GM11168 (cell line): ENCODE measurements around the gene PADI1.

Experiments
- in situ Hi-C: fragments of 300-500 bp; cut with MboI; formaldehyde crosslinking; loops from one replicate; pipeline ENCODE4 v1.12.0; 2022; ENCODE audit warnings: low sequenced_read_pairs; ENCODE audit not compliant: unreplicated experiment

PADI1 gene, protein sequence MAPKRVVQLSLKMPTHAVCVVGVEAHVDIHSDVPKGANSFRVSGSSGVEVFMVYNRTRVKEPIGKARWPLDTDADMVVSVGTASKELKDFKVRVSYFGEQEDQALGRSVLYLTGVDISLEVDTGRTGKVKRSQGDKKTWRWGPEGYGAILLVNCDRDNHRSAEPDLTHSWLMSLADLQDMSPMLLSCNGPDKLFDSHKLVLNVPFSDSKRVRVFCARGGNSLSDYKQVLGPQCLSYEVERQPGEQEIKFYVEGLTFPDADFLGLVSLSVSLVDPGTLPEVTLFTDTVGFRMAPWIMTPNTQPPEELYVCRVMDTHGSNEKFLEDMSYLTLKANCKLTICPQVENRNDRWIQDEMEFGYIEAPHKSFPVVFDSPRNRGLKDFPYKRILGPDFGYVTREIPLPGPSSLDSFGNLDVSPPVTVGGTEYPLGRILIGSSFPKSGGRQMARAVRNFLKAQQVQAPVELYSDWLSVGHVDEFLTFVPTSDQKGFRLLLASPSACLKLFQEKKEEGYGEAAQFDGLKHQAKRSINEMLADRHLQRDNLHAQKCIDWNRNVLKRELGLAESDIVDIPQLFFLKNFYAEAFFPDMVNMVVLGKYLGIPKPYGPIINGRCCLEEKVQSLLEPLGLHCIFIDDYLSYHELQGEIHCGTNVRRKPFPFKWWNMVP

DNA sequence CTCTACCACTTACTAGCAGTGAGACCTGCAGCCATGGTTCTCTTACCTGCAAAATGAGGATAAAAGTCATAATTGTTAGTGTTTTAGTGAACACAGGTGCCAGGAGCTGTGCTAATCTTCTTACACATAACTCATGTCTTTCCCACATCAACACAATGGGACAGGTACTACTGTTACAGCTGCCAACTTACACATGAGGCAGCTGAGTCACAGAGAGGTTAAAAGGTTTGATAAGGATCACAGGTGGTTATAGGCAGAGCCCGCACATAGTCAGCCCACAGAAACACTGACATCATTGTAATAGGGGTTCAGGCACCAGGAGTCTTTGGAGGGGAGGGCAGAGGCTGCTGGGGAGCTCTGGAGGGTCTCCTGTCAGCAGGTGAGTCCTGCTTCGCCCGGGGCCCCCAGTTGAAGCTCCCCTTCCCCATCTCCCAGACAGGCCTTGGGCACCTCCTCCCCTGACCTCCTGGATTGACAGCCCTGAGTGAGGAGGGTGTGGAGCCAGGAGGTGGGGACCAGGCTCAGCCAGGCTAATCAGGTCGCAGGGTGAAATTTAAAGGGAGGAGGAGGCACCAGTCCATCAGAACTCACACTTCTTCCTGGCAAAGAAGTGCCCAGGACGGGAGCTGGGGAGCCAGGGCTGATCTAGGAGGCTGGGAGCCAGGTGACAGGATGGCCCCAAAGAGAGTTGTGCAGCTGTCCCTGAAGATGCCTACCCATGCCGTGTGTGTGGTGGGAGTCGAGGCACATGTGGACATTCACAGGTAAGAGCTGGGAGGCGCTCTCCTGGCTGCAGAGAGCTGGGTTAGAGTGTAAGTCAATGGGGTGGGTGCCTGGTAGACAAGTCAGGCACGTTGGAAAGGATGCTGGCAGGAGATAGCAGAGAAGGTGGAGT is at the start of gene PADI1:
Gene PADI1 (plus strand): TSS at position 583 of the 895 bp plus-strand sequence. CDS start 90 bp downstream, at position 673.
- in situ Hi-C loops, result no loop called here

DNA sequence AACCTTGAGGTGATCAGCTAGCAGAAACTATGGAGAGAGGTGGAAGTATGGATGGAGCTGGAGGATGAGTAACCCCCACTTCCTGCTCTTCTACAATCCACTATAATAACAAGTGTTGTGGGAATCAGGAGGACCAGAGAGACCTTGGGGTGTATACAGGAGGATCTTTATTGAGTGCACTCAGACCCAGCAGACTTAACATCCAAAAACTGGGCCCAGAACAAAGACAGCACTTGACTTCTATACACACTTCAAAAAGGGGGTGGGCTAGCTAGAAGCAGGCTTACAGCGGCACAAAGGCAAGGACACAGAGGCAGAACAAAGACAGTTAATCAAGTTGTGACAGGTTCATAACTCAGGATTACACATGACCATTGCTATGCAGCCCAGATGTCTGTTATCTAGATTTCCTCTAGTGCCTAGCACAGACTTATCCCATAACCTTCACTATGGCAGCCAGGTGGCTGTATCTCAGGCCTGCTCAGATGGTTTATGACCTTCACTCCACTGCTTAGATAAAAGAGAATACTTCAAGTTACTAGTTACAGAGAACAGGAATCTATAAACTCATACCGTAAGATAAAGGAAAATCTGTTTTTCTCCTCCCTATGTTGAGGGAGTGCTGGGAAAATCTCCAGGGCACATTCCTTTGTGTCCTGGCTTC is 49.5 kb upstream of the PADI1 start:
- in situ Hi-C loops, result no loop called here

DNA sequence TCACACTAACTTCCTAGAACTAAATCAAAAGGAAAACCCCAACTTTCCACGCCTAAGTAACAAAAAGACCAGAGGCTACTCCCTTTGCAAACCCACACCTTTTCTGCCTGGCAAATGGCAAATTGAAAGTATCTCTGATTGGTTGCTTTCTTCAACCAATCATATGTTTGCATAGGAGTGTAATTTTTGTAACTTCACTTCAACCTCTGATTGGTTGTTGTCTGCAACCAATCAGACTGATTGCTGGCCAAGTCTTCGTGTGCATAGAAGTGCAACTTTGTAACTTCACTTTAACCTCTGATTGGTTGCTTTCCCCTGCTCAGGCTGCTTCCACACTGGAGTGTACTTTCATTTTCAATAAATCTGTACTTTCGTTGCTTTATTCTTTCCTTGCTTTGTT is 48.8 kb upstream of the PADI1 start:
- in situ Hi-C loops, result no loop called here

DNA sequence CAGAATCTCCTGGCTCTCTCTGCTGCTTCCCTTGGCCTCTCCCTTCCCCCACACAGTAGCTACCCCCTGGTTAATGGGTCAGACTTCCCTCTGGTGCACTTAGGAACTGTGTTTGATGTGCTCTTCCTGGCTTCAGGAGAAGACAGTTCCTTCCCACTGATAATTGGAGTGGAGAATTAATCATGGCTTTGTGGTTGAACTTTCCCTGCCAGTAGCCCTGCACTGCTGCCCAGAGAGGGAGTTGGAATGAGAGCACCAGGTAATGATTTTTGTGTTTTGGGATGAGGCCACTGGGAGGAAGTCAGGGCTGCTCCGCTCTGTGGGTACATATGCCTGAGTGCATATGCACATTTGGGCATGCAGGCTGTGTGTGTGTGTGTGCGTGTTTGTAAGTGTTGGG is 46.0 kb upstream of the PADI1 start:
- in situ Hi-C loops, result no loop called here

DNA sequence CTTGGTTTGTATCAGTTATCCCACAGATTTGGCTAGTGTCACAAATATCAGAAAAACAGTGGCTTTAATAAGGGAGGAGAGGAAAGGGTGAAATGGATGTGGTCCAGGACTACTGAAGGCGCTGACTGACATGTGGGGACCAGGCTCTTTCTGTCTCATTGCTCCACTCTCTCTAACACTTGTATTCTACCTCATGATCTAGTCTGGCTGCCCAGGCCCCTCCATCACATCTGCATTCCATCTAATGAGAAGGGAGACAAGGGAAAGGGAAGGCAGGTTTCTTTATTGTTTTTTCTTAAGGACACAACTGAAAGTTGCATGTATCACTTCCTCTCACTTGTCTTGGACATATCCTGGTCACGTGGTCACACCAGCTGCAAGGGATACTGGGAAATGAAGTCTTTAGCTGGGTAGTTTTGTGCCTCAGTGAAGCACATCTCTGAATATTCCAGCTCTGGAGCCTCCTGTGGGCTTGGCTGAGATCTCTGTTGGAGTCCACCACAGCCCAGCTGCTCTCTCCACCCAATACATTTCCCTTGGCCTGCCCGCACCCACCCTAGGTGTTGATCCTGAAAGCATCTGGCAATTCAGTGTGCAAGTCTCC is 43.7 kb upstream of the PADI1 start:
- in situ Hi-C loops, result no loop called here

DNA sequence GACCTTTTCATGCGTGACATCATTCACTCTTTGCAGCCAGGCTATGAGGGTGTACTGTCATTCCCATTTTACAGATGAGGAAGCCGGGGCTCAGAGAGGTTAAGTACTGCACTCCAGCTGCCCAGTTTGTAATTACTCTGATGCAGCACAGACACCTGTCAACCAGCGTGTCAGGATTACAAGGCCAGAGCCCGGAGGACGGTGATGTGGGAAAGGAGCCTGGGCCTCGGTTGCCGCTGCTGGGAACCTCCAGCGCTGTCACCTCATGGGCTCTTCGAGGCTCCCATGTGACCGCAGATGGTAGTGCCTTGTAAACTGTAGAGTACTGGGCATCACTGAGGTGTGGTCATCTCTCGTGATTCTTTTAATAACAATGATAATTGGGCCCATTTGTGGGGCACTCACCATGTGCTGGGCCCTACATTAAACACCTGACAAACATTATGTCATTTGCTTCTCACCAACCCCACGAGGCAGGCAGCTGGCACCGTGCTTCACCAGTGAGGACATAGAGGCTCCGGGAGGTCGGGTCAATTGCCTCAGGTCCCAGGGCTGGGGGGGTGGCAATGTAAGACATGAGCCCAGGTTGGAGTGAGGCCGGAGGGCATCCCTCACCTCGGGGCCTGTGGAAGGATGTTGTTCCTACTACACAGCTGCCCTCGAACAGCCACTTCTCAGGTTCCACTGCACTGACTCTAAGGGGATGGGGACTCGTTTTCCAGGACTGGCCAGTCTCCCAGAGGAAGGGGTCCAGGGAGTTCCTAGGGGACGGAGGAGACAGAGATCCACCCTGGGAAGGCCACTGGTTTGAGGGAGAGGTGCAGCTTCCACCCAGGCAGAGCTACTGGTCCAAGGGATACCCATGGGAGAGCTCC is 42.8 kb upstream of the PADI1 start:
- in situ Hi-C loops, result no loop called here

DNA sequence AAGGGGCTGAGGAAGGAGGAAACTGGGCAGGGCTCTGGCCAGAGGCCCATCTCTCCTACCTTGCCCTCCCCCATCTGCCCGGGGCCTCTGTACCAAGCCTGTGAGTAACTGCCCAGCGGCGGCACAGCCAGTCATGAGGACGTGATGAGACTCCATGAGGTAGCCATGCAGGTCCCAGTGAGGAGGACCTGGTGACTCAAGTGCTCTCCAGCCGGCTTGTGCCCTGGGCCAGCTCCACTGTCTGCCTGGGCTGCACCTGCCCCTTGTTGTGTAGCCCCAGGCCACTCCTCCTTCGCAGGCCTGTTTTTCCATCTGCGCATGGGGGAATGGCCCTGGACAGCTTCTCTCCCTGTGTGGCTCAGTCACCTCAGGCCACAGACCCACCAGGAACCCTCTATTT is 42.0 kb upstream of the PADI1 start:
- in situ Hi-C loops, result no loop called here

DNA sequence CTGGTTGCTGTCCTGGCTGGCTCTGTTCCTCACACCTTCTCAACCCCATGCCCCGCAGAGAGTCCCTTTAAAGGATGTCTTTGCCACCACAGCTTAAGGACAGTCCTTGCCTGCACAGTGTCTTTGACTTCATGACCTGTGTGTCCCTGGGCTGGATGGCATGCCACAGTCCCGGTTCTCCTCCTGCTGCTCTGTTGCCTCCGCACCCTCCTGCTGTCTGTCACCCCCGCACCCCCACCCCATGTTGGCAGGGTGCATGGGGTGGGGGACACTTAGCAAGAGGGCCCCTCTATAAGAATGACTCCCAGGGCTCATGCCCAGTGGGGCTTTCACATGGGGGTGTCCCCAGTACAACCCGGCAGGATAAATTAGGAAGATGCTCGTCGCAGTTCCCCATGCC is 41.6 kb upstream of the PADI1 start:
- in situ Hi-C loops, result no loop called here

DNA sequence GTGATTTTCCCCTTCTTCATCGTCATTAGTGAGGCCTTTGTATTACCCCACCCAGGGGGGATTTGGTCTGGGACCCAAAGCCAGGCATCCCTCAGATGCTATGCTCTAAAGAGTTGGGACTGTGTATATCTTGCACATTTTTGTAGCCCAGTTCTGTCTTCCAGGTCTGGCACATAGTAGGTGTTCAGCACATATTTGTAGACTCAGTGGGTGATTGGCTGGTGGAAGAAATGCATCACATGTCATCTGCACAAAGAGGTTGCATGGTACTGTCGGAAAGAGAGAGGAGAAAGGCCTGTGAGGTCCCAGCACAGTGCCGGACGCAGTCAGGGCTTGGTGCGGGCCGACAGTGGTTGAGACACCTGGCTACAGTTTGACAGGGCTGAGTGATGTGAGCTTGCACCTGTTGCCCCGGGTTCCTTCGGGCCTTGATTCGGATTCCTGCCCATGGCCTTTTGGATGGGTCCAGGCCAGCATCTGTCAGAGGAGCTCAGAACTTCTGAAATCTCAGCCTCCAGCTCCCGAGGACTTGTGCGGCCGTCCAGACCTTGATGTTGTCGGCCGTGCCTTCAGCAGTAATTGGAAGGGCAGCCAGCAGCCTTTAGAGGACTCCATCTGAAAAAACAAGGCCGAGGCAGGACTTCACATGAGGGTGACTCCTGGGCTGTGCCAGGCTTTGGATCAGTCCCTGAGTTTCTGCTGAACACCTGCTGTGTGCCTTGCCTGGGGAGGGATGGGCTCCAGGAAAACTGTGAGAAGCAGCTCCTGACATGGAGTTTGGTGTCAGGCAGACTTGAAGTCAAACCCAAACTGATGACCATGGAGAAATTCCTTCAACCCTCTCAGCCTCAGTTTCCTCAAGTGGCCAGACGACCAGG is 40.9 kb upstream of the PADI1 start:
- in situ Hi-C loops, result no loop called here

DNA sequence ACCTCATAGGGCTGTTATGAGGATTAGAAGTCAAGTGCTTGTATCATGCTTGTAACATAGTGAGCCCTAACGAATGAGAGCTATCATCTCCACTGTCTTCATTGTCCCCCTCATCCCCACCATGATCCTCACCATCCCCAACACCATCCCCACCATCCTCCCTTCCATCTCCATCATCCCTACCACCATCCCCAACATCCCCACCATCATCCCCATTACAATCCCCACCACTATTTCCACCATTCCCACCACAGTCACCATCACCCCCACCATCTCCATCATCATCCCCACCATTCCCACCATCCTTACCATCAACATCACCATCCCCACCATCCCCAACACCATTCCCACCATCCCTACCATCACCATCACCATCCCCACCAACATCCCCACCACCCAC is 39.1 kb upstream of the PADI1 start:
- in situ Hi-C loops, result no loop called here

DNA sequence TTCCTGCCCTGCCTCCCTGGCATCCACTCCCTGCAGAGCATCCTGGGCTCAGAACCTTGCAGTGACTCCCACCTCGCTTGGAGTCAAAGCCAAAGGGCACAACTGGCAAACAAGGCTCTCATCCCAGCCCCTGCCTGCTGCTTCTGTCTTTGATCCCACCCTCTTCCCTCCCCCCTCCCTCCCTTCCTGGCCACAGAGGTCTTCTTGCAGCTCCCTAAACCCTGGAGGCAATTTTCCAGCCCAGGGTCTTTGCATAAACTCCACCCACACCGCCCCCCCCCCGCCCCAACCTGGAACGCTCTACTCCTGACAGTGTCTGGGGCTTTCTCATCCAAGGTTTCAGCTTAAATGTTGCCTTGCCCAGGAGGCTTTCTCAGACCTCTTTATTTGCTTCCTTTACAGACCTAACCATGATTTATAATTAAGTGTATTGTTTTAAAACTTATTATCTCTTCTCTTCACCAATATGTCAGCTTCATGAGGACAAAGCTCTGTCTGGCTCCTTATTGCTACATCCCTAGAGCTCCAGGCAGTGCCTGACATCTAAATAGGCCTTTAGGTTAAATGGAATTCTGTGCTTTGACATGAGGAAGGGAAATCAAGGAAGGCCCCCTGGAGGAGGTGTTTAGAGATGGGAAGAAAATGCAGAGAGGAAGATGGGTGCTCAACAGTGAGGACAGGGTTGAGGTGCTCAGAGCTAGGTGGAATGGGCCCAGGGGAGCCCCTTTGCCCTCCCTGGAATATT is 37.7 kb upstream of the PADI1 start:
- in situ Hi-C loops, result no loop called here

DNA sequence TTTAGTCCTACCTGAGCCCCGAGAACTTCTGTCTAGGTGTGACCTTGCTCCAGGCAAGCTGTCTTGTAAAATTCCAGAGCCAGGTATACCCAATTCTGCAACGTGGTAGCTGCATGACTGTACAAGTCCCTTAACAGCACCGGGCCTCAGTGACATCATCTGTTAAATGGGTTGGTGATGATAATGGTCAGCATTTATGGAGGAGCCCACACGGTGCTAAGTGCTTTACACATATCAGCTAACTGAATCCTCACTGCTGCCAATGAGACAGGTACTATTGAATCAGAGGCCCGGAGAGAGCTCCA is 37.2 kb upstream of the PADI1 start:
- in situ Hi-C loops, result no loop called here

DNA sequence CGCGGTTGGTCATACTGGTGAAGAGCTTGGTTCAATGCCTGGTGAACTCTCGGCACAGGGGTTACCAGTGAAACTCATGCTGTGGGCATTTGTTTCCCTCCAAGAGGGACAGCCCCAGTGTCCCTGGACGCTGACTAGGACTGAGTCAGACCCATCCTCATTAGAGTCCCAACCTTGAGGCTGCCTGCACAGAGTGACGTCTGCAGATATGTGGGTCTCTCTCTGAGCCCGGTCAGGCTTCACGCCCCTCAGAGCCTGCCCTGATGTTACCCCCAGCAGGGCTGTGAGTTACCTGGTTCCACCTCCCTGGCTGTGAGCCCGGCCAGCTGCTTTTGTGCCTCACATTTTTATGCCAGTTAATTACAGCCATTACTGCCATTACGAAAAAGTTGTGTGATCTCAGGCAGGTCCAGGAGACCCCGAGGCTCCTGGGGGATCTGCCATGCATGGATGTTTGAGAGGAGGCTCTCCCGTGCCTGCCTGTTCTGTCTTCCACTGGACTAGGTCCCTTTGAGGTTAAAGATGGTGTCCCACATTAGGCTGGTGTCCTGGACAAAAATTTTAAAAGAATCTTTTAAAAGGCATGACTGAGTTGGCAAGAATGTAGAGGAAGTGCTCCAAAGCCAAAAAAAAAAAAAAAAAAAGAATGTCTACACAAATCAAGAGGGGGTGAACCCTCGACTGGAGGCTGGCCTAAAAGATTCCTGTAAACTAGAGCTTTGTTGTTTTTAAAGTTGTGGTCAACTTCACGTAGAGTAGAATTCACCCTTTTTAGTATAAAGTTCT is 36.6 kb upstream of the PADI1 start:
- in situ Hi-C loops, result no loop called here

DNA sequence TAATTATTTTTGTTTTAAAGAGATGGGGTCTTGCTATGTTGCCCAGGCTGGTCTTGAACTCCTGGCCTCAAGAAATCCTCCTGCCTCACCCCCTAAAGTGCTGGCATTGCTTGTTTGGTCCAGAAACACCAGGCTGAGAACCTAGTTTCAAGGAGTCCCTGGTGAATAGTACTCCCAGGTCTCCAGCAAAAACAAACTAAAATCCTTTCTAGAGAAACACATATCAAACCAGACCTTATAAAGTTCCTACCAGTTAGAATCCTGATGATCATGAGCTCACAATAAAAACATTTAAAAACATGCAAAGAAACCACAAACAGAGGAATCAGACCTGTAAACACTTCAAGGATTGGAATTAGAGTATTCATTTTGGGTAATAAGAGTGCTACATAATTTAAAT is 34.4 kb upstream of the PADI1 start:
- in situ Hi-C loops, result no loop called here

DNA sequence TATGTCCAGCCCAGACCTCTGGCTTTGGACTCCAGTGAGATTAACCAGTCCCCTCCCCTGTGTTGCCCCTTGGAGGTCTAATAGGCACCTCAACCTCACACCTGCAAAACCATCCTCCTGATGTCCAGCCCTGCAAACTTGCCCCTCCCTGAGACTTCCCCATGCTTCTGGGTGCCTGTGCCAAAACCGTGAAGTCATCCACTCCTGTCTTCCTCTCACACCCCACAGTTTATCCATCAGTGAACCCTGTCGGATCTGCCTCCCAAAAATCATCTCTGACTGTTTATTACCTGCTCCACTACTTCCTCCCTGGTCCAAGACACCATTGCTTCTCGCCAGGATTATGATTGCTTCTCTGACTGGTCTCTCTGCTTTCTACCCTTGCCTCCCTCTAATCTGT is 31.7 kb upstream of the PADI1 start:
- in situ Hi-C loops, result no loop called here

DNA sequence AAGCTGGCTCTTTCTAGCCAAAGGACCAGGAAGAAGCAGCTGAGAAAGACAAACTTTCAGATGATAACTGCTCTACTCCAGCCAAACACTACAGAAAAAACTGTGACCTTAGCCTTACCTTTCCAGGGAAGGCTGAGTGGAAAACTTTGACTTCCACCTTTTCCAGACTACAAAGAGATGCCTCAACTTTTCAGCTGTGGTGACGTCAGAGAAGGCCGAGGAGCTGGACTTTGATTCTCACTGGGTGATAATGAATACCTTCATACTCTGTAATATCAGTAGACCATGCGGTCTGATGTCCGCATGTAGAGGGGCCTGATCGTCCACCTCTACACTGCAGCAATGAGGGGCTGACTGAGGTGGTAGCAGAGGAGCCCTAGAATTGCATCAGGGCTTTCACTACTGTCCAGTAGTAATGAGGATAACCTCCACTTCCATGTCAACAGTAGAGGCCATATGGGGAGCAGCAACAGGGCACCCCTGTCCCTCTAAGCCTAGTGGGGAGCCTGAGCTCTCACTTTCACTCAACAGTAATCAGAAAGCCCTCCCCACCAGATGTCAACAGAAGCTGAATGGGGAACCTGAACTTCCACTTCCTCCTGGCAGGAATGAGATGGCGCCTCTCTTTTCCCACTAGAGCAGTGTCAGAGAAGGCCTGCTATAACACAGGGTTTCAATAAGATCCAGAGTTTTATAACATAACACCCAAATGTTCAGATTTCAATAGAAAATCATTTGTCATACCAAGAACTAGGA is 28.4 kb upstream of the PADI1 start:
- in situ Hi-C loops, result no loop called here
